DOHH2 (cell line): Measurements from ENCODE around the gene CD1E.

Source experiments
- H3F3A ChIP-seq: fragments of 200-600 bp; sonication (generic), shearing (Covaris generic); 2 replicates; pipeline ENCODE4 v1.6.0; 2016; ENCODE audit warnings: antibody characterized with exemption, mild to moderate bottlenecking; ENCODE audit not compliant: control insufficient read depth, insufficient read depth
- H3K27ac ChIP-seq: fragments of 200-600 bp; sonication (generic); 2 replicates; pipeline ENCODE4 v1.5.1; 2014; ENCODE audit warnings: low read depth, mild to moderate bottlenecking, low read length, moderate library complexity
- H3K27me3 ChIP-seq: fragments of 200-600 bp; sonication (generic); 2 replicates; pipeline ENCODE4 v1.6.1; 2014; ENCODE audit warnings: mild to moderate bottlenecking, low read length, mixed read lengths; ENCODE audit not compliant: control insufficient read depth
- H3K36me3 ChIP-seq: fragments of 200-600 bp; sonication (generic); 2 replicates; pipeline ENCODE4 v1.6.1; 2014; ENCODE audit warnings: mild to moderate bottlenecking, low read length, moderate library complexity, mixed read lengths; ENCODE audit not compliant: control insufficient read depth
- H3K4me1 ChIP-seq: fragments of 200-600 bp; sonication (generic); 2 replicates; pipeline ENCODE4 v1.6.1; 2014; ENCODE audit warnings: mild to moderate bottlenecking, low read length, mixed read lengths; ENCODE audit not compliant: control insufficient read depth
- H3K4me2 ChIP-seq: fragments of 200-600 bp; sonication (generic); 2 replicates; pipeline ENCODE4 v1.6.0; 2014; ENCODE audit warnings: mild to moderate bottlenecking, low read length, moderate library complexity
- H3K4me3 ChIP-seq: fragments of 200-600 bp; sonication (generic); 2 replicates; pipeline ENCODE4 v1.5.1; 2014; ENCODE audit warnings: mild to moderate bottlenecking, low read length, mixed read lengths
- H3K79me2 ChIP-seq: fragments of 200-600 bp; sonication (generic); 2 replicates; pipeline ENCODE4 v1.6.1; 2014; ENCODE audit warnings: mild to moderate bottlenecking, low read length, mixed read lengths; ENCODE audit not compliant: control insufficient read depth
- H3K9me2 ChIP-seq: fragments of 200-600 bp; sonication (generic); replicated peaks from 2 replicates; pipeline ENCODE4 v1.6.1; 2014; ENCODE audit warnings: mild to moderate bottlenecking, low read length, mixed read lengths; ENCODE audit not compliant: control insufficient read depth
- H3K9me3 ChIP-seq: fragments of 200-600 bp; sonication (generic); 2 replicates; pipeline ENCODE4 v1.6.1; 2014; ENCODE audit warnings: antibody characterized with exemption, low read length, mixed read lengths; ENCODE audit not compliant: control insufficient read depth, insufficient read depth
- H4K20me1 ChIP-seq: fragments of 200-600 bp; sonication (generic); 2 replicates; pipeline ENCODE4 v1.6.0; 2014; ENCODE audit warnings: low read depth, mild to moderate bottlenecking, antibody characterized with exemption, low read length, moderate library complexity; ENCODE audit not compliant: control insufficient read depth, insufficient read depth
- CTCF ChIP-seq: fragments of 200-600 bp; sonication (generic); IDR thresholded peaks from one replicate; pipeline ENCODE4 v1.5.1; 2014; ENCODE audit warnings: antibody characterized with exemption, mild to moderate bottlenecking, low read depth, low read length; ENCODE audit not compliant: poor library complexity, severe bottlenecking
- EZH2phosphoT487 ChIP-seq: fragments of 200-600 bp; sonication (generic); IDR thresholded peaks from 2 replicates; pipeline ENCODE4 v1.6.1; 2017; ENCODE audit warnings: borderline replicate concordance, mild to moderate bottlenecking, antibody characterized with exemption, low read length, moderate library complexity, mixed read lengths

The CD1E gene

GRCh38 chr1:158357441-158357840 is 3.7 kb downstream of the CD1E start:
- Histone ChIP-seq H3K79me2 (no peaks in the 10 kb centered on the region), H3K27me3 (0 out of 2 replicates have a peak, but pooled peaks cover 9% of the 10 kb centered on the region), H3K4me3 (no peak overlapping the region), H3K4me1 (no peaks in the 10 kb centered on the region), H3K36me3 (no peaks in the 10 kb centered on the region), H3K4me2 (no peak overlapping the region), H3K27ac (no peak overlapping the region), H3K9me2 (no peaks in the 10 kb centered on the region), H3F3A (no peaks in the 10 kb centered on the region), H3K9me3 (no peaks in the 10 kb centered on the region), H4K20me1 (no peaks in the 10 kb centered on the region)
- TF ChIP-seq CTCF (no peak), EZH2phosphoT487 (no peak)

- no peaks in the 10 kb centered on the region for H3K9me2 ChIP-seq
- no peaks in the 10 kb centered on the region for H3K27me3 ChIP-seq
- no peak overlapping the region for H3K4me3 ChIP-seq
- no peaks in the 10 kb centered on the region for H3F3A ChIP-seq
- no peaks in the 10 kb centered on the region for H3K9me3 ChIP-seq
- no peaks in the 10 kb centered on the region for H3K4me1 ChIP-seq
- no peaks in the 10 kb centered on the region for H3K36me3 ChIP-seq
- no peaks in the 10 kb centered on the region for H3K79me2 ChIP-seq
- no peak overlapping the region for H3K27ac ChIP-seq
- no peak overlapping the region for H3K4me2 ChIP-seq
- TF ChIP-seq EZH2phosphoT487 (no peak), CTCF (no peak)
- H4K20me1 ChIP-seq, result no peaks in the 10 kb centered on the region
These were observed 8.8 kb downstream of the CD1E start for GRCh38 chr1:158362482-158362881.

GRCh38 chr1:158362941-158363340 is 9.2 kb downstream of the CD1E start:
- Histone ChIP-seq H3K36me3 (no peaks in the 10 kb centered on the region), H3K9me2 (no peaks in the 10 kb centered on the region), H3K4me2 (no peak overlapping the region), H3K4me1 (no peaks in the 10 kb centered on the region), H3K27me3 (no peaks in the 10 kb centered on the region), H3F3A (no peaks in the 10 kb centered on the region), H3K4me3 (no peak overlapping the region), H3K9me3 (no peaks in the 10 kb centered on the region), H3K79me2 (no peaks in the 10 kb centered on the region), H4K20me1 (no peaks in the 10 kb centered on the region), H3K27ac (no peak overlapping the region)
- TF ChIP-seq CTCF, result no peak
- no peak for TF ChIP-seq EZH2phosphoT487

GRCh38 chr1:158366783-158367182 is 13.1 kb downstream of the CD1E start:
- no peak overlapping the region for H3K4me2 ChIP-seq
- no peaks in the 10 kb centered on the region for H3K27me3 ChIP-seq
- no peak overlapping the region for H3K4me3 ChIP-seq
- no peaks in the 10 kb centered on the region for H3K4me1 ChIP-seq
- 0 out of 2 replicates have a peak, but pooled peaks cover 7% of the 10 kb centered on the region for H3K9me3 ChIP-seq
- no peaks in the 10 kb centered on the region for H4K20me1 ChIP-seq
- H3F3A ChIP-seq, result no peaks in the 10 kb centered on the region
- H3K79me2 ChIP-seq, result no peaks in the 10 kb centered on the region
- TF ChIP-seq CTCF (no peak), EZH2phosphoT487 (no peak)
- H3K27ac ChIP-seq, result no peak overlapping the region
- H3K9me2 ChIP-seq, result no peaks in the 10 kb centered on the region
- H3K36me3 ChIP-seq, result no peaks in the 10 kb centered on the region
